WI38 (cell line): ENCODE measurements around the gene TIGD6.

ENCODE experiments used
- H3K4me3 ChIP-seq: 2 replicates; pipeline ENCODE4 v1.5.1; 2011; ENCODE audit warnings: low read depth, mild to moderate bottlenecking, control low read depth, low read length
- CTCF ChIP-seq: IDR thresholded peaks from 2 replicates; pipeline ENCODE4 v1.5.1; 2012; ENCODE audit warnings: low read depth, mild to moderate bottlenecking, control low read depth, low read length

TIGD6 gene

GRCh38 chr5:149959406-149960236 is 40.8 kb downstream of the TIGD6 start:
- peak; percentile 39 for TF ChIP-seq CTCF
- H3K4me3 ChIP-seq: peak overlapping the region; percentile 78

- no peak overlapping the region for H3K4me3 ChIP-seq
- no peak for TF ChIP-seq CTCF
These were observed 42.6 kb downstream of the TIGD6 start for GRCh38 chr5:149957855-149958254.

- no peak overlapping the region for H3K4me3 ChIP-seq
- no peak for TF ChIP-seq CTCF
These were observed 43.8 kb downstream of the TIGD6 start for GRCh38 chr5:149956685-149957084.

- no peak overlapping the region for H3K4me3 ChIP-seq
- no peak for TF ChIP-seq CTCF
These were observed 45.7 kb downstream of the TIGD6 start for GRCh38 chr5:149954798-149955197.

- no peak overlapping the region for H3K4me3 ChIP-seq
- no peak for TF ChIP-seq CTCF
These were observed 46.9 kb downstream of the TIGD6 start for GRCh38 chr5:149953436-149954121.

- no peak overlapping the region for H3K4me3 ChIP-seq
- TF ChIP-seq CTCF: no peak
These were observed 49.2 kb downstream of the TIGD6 start for GRCh38 chr5:149951138-149951749.

GRCh38 chr5:149948993-149949392 is 51.5 kb downstream of the TIGD6 start:
- no peak overlapping the region for H3K4me3 ChIP-seq
- no peak for TF ChIP-seq CTCF
